NCI-H1930 (cell line): Measurements from ENCODE around the gene TRAF7.
A peak's percentile ranks its signal among the peaks of the same experiment; 100 is the strongest.

Experiments used
- DNase-seq, 2 experiments: peaks; one replicate each; lab custom pipeline; 2025; lab: John Stamatoyannopoulos, UW

The TRAF7 gene

DNA sequence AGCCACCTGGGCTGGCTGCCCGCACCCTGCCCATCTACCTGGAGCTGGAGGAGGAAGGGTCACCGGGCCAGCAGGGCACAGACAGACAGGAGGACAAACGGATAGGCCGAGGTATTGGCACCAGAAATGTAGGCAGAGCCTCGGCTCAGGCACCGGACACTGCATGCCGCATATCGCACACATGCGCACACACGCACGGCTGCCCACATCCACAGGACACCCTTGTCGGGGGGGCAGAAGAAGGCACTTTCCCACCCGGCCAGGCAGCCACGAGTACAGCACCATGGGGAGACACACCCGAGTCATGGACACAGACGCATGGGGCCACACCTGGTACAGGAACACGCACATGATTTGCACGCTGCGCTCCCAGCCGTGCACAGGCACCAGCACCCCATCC lies 26.4 kb downstream of the TRAF7 start:
- DNase-seq: no peak

DNA sequence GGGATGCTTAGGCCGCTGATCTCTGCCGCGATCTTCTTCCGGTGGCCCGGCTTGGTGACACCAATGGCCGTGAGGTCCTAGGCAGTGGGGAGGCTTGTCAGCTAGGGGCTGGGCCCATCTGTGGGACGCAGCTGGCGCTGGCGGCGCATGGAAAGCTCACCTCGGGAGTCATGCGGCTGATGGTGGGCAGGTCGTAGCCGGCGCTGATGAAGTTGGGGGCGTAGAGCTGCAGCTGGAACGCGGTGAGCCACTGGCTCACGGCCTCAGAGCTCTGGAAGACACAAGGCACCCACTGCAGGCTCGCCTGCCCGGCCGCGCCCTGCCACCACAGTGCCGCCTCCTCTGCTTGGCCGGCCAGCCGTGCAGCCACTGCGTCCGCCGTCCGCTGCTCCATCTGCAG lies 28.1 kb downstream of the TRAF7 start:
- DNase-seq: no peak

- DNase-seq: no peak
These were observed 28.8 kb downstream of the TRAF7 start for GRCh38 chr16:2184346-2184745.

GRCh38 chr16:2184962-2185361 lies 29.4 kb downstream of the TRAF7 start:
- no peak for DNase-seq

DNA sequence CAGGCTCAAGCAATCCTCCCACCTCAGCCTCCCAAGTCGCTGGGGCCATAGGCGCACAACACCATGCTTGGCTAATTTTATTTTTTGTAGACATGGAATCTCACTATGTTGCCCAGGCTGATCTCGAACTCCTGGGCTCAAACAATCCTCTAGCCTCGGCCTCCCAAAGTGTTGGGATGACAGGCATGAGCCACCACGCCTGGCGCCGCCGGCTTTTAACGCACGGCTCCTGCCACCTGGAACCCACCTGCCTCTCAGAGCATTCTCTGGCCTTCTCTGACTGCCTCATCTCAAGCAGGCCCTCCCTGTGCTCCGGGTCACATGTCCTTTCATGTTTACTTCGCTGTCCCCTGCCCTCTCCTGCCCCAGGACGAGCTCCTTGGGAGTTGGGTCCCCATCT lies 30.5 kb downstream of the TRAF7 start:
- no peak for DNase-seq

GRCh38 chr16:2186505-2186904 lies 30.9 kb downstream of the TRAF7 start:
- no peak for DNase-seq

DNA sequence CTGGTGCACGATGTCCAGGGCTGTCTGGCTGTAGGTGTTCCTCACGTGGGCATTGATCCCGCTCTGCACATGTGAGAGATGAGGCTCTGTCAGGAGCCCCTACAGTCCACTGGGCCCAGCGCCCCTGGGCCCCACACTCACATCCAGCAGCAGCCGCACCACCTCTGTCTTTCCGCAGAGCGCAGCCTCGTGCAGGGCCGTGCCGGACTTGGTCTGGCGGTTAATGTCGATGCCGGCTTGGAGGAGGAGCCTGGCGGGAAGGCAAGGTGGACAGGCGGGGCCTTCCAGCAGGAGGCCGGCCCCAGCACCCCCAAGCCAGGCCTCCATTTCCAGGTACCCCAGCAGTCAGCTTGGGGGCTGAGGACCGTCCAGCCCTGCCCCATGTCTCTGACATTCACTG lies 31.6 kb downstream of the TRAF7 start:
- DNase-seq: no peak

- no peak for DNase-seq
These were observed 32.8 kb downstream of the TRAF7 start for GRCh38 chr16:2188395-2188794.

GRCh38 chr16:2189252-2189893 lies 33.8 kb downstream of the TRAF7 start:
- DNase-seq: no peak

DNA sequence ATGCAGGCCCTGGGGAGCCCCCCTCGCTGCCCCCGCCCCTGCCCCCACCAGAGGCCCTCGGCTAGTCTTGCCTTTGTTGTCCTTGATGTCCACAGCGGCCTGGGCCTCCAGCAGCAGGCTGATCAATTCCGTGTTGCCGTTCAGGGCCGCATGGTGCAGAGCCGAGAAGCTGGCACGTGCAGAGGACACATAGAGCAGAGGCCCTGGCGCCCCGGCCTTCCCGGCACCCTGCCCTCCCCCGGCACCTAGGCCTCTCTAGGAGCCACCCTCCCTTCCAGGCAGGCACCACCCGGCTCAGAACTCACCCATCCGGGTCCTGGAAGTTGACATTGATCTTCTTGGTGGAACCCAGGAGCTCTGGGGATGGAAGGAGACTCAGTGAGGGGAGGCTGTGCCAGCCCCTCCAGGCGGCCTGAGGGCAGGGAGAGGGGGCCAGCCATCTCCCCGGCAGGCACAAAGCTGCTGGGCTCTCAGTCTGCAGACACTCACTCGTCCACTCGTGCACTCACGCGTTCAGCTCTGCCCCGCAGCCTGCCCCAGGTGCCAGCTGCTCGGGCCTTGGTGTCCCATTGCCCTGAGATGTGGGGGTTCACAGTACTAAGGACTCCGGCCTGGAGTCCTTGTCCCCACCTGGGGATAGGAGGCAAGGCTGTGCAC lies 34.5 kb downstream of the TRAF7 start:
- DNase-seq: no peak

- no peak for DNase-seq
These were observed 35.3 kb downstream of the TRAF7 start for GRCh38 chr16:2190659-2191445.

- DNase-seq: no peak
These were observed 35.8 kb downstream of the TRAF7 start for GRCh38 chr16:2191446-2191706.

GRCh38 chr16:2194166-2194834 lies 38.7 kb downstream of the TRAF7 start:
- DNase-seq: no peak

GRCh38 chr16:2194852-2195321 lies 39.3 kb downstream of the TRAF7 start:
- DNase-seq: peak; percentile 37 to 41

GRCh38 chr16:2195322-2196161 lies 40.0 kb downstream of the TRAF7 start:
- DNase-seq: no peak

GRCh38 chr16:2196162-2196980 lies 40.8 kb downstream of the TRAF7 start, which contains the start of gene CASKIN1:
CASKIN1 (minus strand) TSS chr16:2196605; CDS start chr16:2196432, 173 bp downstream.
- peak; percentile 23 to 61 for DNase-seq

- no peak for DNase-seq
These were observed 41.5 kb downstream of the TRAF7 start for GRCh38 chr16:2196981-2197511.

DNA sequence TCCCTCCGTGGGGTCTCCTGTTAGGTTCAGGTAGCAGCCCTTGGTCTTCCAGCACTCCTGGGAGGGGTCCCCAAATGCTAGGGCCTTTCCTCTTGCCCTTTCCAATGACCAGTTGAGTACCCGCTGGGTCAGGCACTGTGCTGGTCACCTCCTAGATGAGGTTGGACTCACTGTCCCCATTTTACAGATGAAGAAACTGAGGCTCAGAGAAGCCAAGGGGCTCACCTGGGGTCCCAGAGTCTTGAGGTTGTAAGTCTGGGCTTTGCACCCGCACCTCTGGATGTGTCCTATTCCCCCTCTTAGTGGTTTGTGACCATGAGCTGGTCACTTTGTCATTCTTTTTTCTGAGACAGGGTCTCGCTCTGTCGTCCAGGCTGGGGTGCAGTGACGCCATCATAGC lies 42.2 kb downstream of the TRAF7 start:
- DNase-seq: no peak

- DNase-seq: no peak
These were observed 42.7 kb downstream of the TRAF7 start for GRCh38 chr16:2198283-2198682.

GRCh38 chr16:2199095-2199494 lies 43.5 kb downstream of the TRAF7 start:
- DNase-seq: no peak
